Gastrocnemius medialis (tissue), 4 donors: ENCODE data around the gene ZNF648. TPM values are rescaled to one million over a fixed set of nuclear protein-coding genes. Genes with fewer than 3 reads are reported as not detected.

Source experiments
- ATAC-seq, 2 donors: fragments of 150-250 bp; one replicate each; pipeline ENCODE4 v1.9.1; 2016
- DNase-seq, 2 donors: peaks; one replicate each; pipeline ENCODE4 v3.0.0-alpha.2; 2019
- H3K27ac ChIP-seq, 4 donors: fragments of 200-600 bp; sonication (generic); 1 replicate in 1 of 4; 2 replicates in 3 of 4; pipeline ENCODE4 v1.5.1; 2016 to 2018; ENCODE audit warnings: mild to moderate bottlenecking in 2 of 4, moderate library complexity in 1 of 4
- H3K27me3 ChIP-seq, 3 donors: fragments of 200-600 bp; sonication (generic) in 2 of 3; 1 replicate in 1 of 3; 2 replicates in 2 of 3; pipeline versions ENCODE4 v1.5.1 to v1.6.0; 2016 to 2019; ENCODE audit warnings: mild to moderate bottlenecking in 1 of 3, moderate library complexity in 1 of 3
- H3K36me3 ChIP-seq, 2 donors: fragments of 200-600 bp; sonication (generic) in 1 of 2; one replicate each; pipeline ENCODE4 v1.5.1; 2017 to 2018
- H3K4me1 ChIP-seq, 2 donors: fragments of 200-600 bp; sonication (generic) in 1 of 2; one replicate each; pipeline ENCODE4 v1.5.1; 2016 to 2017; ENCODE audit warnings: mild to moderate bottlenecking in 2 of 2
- H3K4me3 ChIP-seq, 4 donors: fragments of 200-600 bp; sonication (generic) in 3 of 4; 1 replicate in 1 of 4; 2 replicates in 3 of 4; pipeline ENCODE4 v1.5.1; 2016 to 2019; ENCODE audit warnings: mild to moderate bottlenecking in 2 of 4
- H3K9me3 ChIP-seq, 3 donors: fragments of 200-600 bp; sonication (generic) in 2 of 3; 1 replicate in 1 of 3; 2 replicates in 2 of 3; pipeline ENCODE4 v1.5.1; 2016 to 2019
- CTCF ChIP-seq, 5 experiments: fragments of 450-650 bp in 3 of 5; fragments of 200-600 bp in 2 of 5; sonication (generic) in 2 of 5; IDR thresholded peaks in 4 of 5; conservative IDR thresholded peaks in 1 of 5; 1 replicate in 4 of 5; 2 replicates in 1 of 5; pipeline ENCODE4 v1.5.1; 2016 to 2019; ENCODE audit warnings: antibody characterized with exemption in 5 of 5, mild to moderate bottlenecking in 3 of 5, moderate library complexity in 3 of 5
- POLR2A ChIP-seq, 2 donors: fragments of 450-650 bp; IDR thresholded peaks; one replicate each; pipeline ENCODE4 v1.6.1; 2017; ENCODE audit warnings: antibody characterized with exemption in 2 of 2, mild to moderate bottlenecking in 2 of 2, moderate library complexity in 2 of 2
- in situ Hi-C, 4 donors: fragments of 200-750 bp; cut with MboI; loops; one replicate each; pipeline versions ENCODE4 v1.15.0 to v1.8.0; 2017; ENCODE audit warnings: low sequenced_read_pairs in 4 of 4
- intact Hi-C: fragments of 100-400 bp; cut with DNase I; formaldehyde crosslinking; loops from one replicate; pipeline ENCODE4 v1.15.1; 2023; ENCODE audit warnings: low total_unique reads
- total RNA-seq, 4 donors: library from RNA; depleted of rRNA; stranded (reverse); fragments of >200 nt; gene quantifications; one replicate each; pipeline versions ENCODE4 v1.1.0 to v1.2.3, GENCODE V29; 2016

The ZNF648 gene
- total RNA-seq, 4 donors from 2014 or later, result 0.07 to 0.38 TPM; not detected in 2

GRCh38 chr1:182038220-182038619 is 23.3 kb downstream of the ZNF648 start:
- DNase-seq (no peak), ATAC-seq (no peak)
- H3K9me3 ChIP-seq, result no peaks in the 10 kb centered on the region
- H3K36me3 ChIP-seq, result no peaks in the 10 kb centered on the region
- H3K4me3 ChIP-seq, result no peak overlapping the region
- no peak overlapping the region for H3K27ac ChIP-seq
- intact Hi-C loops (no loop called here), in situ Hi-C loops (no loop called here)
- H3K27me3 ChIP-seq, result no peaks in the 10 kb centered on the region
- TF ChIP-seq POLR2A (IDR thresholded peaks at IDR 0.05) (no peak), CTCF (IDR thresholded peaks at IDR 0.05 in 4 of 5, conservative IDR thresholded peaks at IDR 0.05 in 1 of 5) (no peak)
- no peaks in the 10 kb centered on the region for H3K4me1 ChIP-seq

GRCh38 chr1:182035097-182035770 is 26.3 kb downstream of the ZNF648 start:
- H3K36me3 ChIP-seq, result no peaks in the 10 kb centered on the region
- TF ChIP-seq CTCF (IDR thresholded peaks at IDR 0.05 in 4 of 5, conservative IDR thresholded peaks at IDR 0.05 in 1 of 5) (no peak), POLR2A (IDR thresholded peaks at IDR 0.05) (no peak)
- H3K4me3 ChIP-seq, result no peak overlapping the region
- DNase-seq (no peak), ATAC-seq (no peak)
- H3K9me3 ChIP-seq, result no peaks in the 10 kb centered on the region
- no peaks in the 10 kb centered on the region for H3K27me3 ChIP-seq
- no peaks in the 10 kb centered on the region for H3K4me1 ChIP-seq
- no peak overlapping the region for H3K27ac ChIP-seq
- in situ Hi-C loops, result no loop called here
- intact Hi-C loops, result no loop called here

- ATAC-seq (no peak), DNase-seq (no peak)
- H3K36me3 ChIP-seq, result no peaks in the 10 kb centered on the region
- H3K9me3 ChIP-seq, result no peaks in the 10 kb centered on the region
- H3K27ac ChIP-seq, result no peak overlapping the region
- in situ Hi-C loops (no loop called here), intact Hi-C loops (no loop called here)
- no peaks in the 10 kb centered on the region for H3K27me3 ChIP-seq
- peaks cover 0 to 4% of the 10 kb centered on the region in 2 donors for H3K4me1 ChIP-seq
- no peak overlapping the region for H3K4me3 ChIP-seq
- TF ChIP-seq CTCF (IDR thresholded peaks at IDR 0.05 in 4 of 5, conservative IDR thresholded peaks at IDR 0.05 in 1 of 5) (no peak), POLR2A (IDR thresholded peaks at IDR 0.05) (no peak)
These were observed 29.3 kb downstream of the ZNF648 start for GRCh38 chr1:182032251-182032650.

- no peaks in the 10 kb centered on the region for H3K27me3 ChIP-seq
- intact Hi-C loops, result no loop called here
- H3K4me1 ChIP-seq, result peaks cover 0 to 4% of the 10 kb centered on the region in 2 donors
- H3K27ac ChIP-seq, result peak overlapping the region; percentile 62 to 79 (median 76)
- H3K36me3 ChIP-seq, result no peaks in the 10 kb centered on the region
- in situ Hi-C loops, result no loop called here
- ATAC-seq, result peak; percentile 99 to 100
- DNase-seq, result peak; percentile 93 to 95
- no peaks in the 10 kb centered on the region for H3K9me3 ChIP-seq
- peak overlapping the region; percentile 59 to 78 (median 66) for H3K4me3 ChIP-seq
- peak; percentile 19 to 70 (median 54) for TF ChIP-seq CTCF (IDR thresholded peaks at IDR 0.05 in 4 of 5, conservative IDR thresholded peaks at IDR 0.05 in 1 of 5)
- peak; percentile 20 to 49 for TF ChIP-seq POLR2A (IDR thresholded peaks at IDR 0.05)
These were observed 31.9 kb downstream of the ZNF648 start for GRCh38 chr1:182029379-182030331.
